ENCODE measurements around the gene DIP2B. TPM values are rescaled to one million over a fixed set of nuclear protein-coding genes. Genes with fewer than 3 reads are reported as not detected.
"Not testable (repeated sequence)": the region's sequence is repeated elsewhere in the genome, so short reads cannot be mapped to it uniquely, and the experiment has no call there.

DIP2B gene
- total RNA-seq, 2 experiments from 2014 or later: 27.8 to 28.2 TPM

GRCh38 chr12:50660425-50660822 is 155.6 kb downstream of the DIP2B start:
- Mint-ChIP-seq H3K27ac (no peak overlapping the region), H3K4me1 (ENCODE audit: low read depth) (no peaks in the 10 kb centered on the region), H3K4me3 (no peak overlapping the region), H3K36me3 (ENCODE audit: low read depth) (peaks cover 11% of the 10 kb centered on the region), H3K9me3 (no peaks in the 10 kb centered on the region), H3K27me3 (ENCODE audit: low read depth) (no peaks in the 10 kb centered on the region)
- CTCF ChIA-PET: interaction anchor here (0.6 to 0.8 kb wide), 2 partner anchors 20 to 754 kb away, joined by 3 to 5 read pairs; no protein-coding TSS in a partner anchor
- intact Hi-C loops (cut with micrococcal nuclease): no loop called here
- no peak for DNase-seq

- Mint-ChIP-seq H3K4me3 (no peak overlapping the region), H3K4me1 (ENCODE audit: low read depth) (no peaks in the 10 kb centered on the region), H3K27ac (no peak overlapping the region), H3K9me3 (no peaks in the 10 kb centered on the region), H3K27me3 (ENCODE audit: low read depth) (no peaks in the 10 kb centered on the region), H3K36me3 (ENCODE audit: low read depth) (peaks cover 11% of the 10 kb centered on the region)
- no peak for DNase-seq
- intact Hi-C loops (cut with micrococcal nuclease): no loop called here
- CTCF ChIA-PET: no interaction called here
These were observed 156.7 kb downstream of the DIP2B start for GRCh38 chr12:50661300-50662115.

DNA sequence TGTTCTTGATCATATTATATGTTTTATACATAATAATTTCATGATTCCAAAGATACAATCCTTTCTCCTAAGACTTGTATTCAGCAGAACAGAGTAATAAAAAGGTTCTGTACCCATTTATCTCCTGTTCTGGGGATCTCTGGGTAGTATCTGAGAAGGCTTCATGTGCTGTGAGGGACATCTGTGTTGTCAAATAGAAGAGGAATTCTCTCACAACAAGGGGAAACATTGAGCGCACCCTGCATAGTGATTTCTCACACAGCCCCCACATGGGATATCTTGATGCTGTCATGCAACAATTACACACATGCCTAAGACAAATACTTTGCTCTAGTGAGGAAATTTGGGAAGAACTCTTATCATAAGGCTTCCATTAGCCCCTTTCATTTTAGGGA is 157.3 kb downstream of the DIP2B start:
- CTCF ChIA-PET: interaction anchor here (0.8 kb wide), 1 partner anchor 158 kb away, joined by 3 read pairs; no protein-coding TSS in a partner anchor

GRCh38 chr12:50665170-50665569 is 160.4 kb downstream of the DIP2B start:
- no peaks in the 10 kb centered on the region for H3K9me3 Mint-ChIP-seq
- no peaks in the 10 kb centered on the region for H3K27me3 Mint-ChIP-seq (ENCODE audit: low read depth)
- intact Hi-C loops (cut with micrococcal nuclease): no loop called here
- CTCF ChIA-PET: no interaction called here
- no peak overlapping the region for H3K4me3 Mint-ChIP-seq
- no peaks in the 10 kb centered on the region for H3K4me1 Mint-ChIP-seq (ENCODE audit: low read depth)
- H3K36me3 Mint-ChIP-seq (ENCODE audit: low read depth): peaks cover 8% of the 10 kb centered on the region
- no peak overlapping the region for H3K27ac Mint-ChIP-seq
- no peak for DNase-seq

More for the DNA sequence above, 157.3 kb downstream of the DIP2B start:
- peaks cover 11% of the 10 kb centered on the region for H3K36me3 Mint-ChIP-seq (ENCODE audit: low read depth)
- H3K9me3 Mint-ChIP-seq: no peaks in the 10 kb centered on the region
- no peaks in the 10 kb centered on the region for H3K27me3 Mint-ChIP-seq (ENCODE audit: low read depth)
- H3K4me3 Mint-ChIP-seq: no peak overlapping the region
- DNase-seq: no peak
- H3K27ac Mint-ChIP-seq: no peak overlapping the region
- intact Hi-C loops (cut with micrococcal nuclease): no loop called here
- H3K4me1 Mint-ChIP-seq (ENCODE audit: low read depth): no peaks in the 10 kb centered on the region

DNA sequence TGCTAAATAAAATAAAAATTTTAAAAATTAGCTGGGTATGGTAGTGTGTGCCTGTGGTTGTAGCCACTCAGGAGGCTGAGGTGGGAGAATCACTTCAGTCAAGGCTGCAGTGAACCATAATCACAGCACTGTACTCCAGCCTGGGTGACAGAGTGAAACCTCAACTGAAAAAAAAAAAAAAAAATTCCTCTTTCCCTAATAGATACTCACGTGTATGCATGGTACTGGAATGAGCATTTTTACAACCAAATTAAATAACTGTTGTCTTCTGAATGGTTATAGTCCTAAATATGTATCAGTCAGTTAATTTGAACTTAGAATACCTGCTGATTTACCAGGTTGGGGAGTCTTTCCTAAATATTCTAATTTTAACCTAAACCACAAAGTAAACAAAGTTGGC is 160.8 kb downstream of the DIP2B start:
- Mint-ChIP-seq H3K4me3 (no peak overlapping the region), H3K9me3 (no peaks in the 10 kb centered on the region), H3K27me3 (ENCODE audit: low read depth) (no peaks in the 10 kb centered on the region), H3K4me1 (ENCODE audit: low read depth) (no peaks in the 10 kb centered on the region), H3K36me3 (ENCODE audit: low read depth) (peaks cover 6% of the 10 kb centered on the region), H3K27ac (no peak overlapping the region)
- intact Hi-C loops (cut with micrococcal nuclease): no loop called here
- no peak for DNase-seq
- CTCF ChIA-PET: interaction anchor here (1.8 kb wide), 1 partner anchor 27 kb away, joined by 3 read pairs; no protein-coding TSS in a partner anchor

DNA sequence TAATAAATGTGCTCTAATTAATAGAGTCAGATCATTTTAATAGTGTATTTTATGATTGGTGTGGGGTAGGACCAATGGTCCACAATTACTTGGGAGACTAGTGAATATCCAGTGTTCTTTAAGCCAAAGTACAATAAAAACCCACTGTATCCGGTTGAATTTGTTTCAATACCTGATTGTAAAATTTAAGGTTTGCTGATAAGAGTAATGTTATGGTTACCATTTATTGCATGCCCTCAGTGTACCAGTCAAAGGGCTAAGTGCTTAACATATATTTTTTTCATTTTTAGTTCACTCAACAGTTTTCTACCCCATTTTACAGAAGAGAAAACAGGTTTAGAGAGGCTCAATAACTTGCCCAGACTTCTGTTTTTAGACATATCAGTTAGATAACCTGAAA is 161.2 kb downstream of the DIP2B start:
- Mint-ChIP-seq H3K36me3 (ENCODE audit: low read depth) (peaks cover 6% of the 10 kb centered on the region), H3K4me3 (no peak overlapping the region), H3K27ac (no peak overlapping the region), H3K4me1 (ENCODE audit: low read depth) (no peaks in the 10 kb centered on the region), H3K9me3 (no peaks in the 10 kb centered on the region), H3K27me3 (ENCODE audit: low read depth) (no peaks in the 10 kb centered on the region)
- intact Hi-C loops (cut with micrococcal nuclease): no loop called here
- CTCF ChIA-PET: interaction anchor here (1.8 kb wide), 1 partner anchor 28 kb away, joined by 3 read pairs; no protein-coding TSS in a partner anchor
- no peak for DNase-seq

DNA sequence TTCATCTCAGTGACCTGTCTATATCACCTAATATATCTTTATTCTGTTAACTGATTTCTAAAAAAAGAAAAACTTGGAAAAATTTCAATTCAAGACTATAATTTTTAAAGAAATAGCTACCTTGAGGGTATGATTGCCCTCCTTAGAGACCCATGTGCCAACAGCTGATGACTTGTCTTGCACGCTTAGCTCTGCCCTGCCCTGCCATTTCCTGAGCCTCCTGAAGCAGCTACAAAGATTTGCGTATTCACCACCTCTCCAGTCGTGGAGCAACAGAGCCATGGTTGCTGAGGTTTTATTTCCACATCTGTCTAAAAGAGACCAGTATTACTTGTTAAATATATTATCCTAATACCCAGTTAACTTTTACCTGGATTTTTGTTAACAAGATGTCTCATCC is 167.4 kb downstream of the DIP2B start:
- intact Hi-C loops (cut with micrococcal nuclease): no loop called here
- DNase-seq: no peak
- Mint-ChIP-seq H3K27ac (no peak overlapping the region), H3K36me3 (ENCODE audit: low read depth) (no peaks in the 10 kb centered on the region), H3K9me3 (no peaks in the 10 kb centered on the region), H3K4me1 (ENCODE audit: low read depth) (no peaks in the 10 kb centered on the region), H3K4me3 (no peak overlapping the region), H3K27me3 (ENCODE audit: low read depth) (no peaks in the 10 kb centered on the region)
- CTCF ChIA-PET: interaction anchor here (0.9 to 1.3 kb wide), 2 partner anchors 92 to 168 kb away, joined by 3 read pairs; partner anchors contain the start of gene DIP2B

DNA sequence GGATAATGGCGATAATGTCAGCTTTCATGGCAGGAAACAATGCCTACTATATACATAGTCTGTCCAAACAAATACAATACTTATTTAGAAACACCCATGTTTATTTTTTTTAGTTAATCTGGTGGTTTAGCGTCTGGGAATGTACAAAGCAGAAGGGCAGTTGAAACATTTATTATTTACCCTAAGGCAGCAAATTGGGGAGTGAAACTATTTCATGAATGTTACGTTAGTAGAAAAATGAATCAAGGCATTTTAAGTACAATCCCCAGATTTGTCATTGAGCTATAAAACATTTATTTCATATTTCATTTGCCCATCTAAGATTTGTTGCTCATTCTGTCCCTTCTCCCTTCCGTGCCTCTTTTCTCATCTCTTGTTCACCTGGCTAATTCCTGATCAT is 172.0 kb downstream of the DIP2B start:
- no peaks in the 10 kb centered on the region for H3K27me3 Mint-ChIP-seq (ENCODE audit: low read depth)
- intact Hi-C loops (cut with micrococcal nuclease): no loop called here
- H3K4me3 Mint-ChIP-seq: no peak overlapping the region
- no peak for DNase-seq
- no peak overlapping the region for H3K27ac Mint-ChIP-seq
- H3K4me1 Mint-ChIP-seq (ENCODE audit: low read depth): no peaks in the 10 kb centered on the region
- CTCF ChIA-PET: no interaction called here
- peaks cover 9% of the 10 kb centered on the region for H3K36me3 Mint-ChIP-seq (ENCODE audit: low read depth)
- H3K9me3 Mint-ChIP-seq: no peaks in the 10 kb centered on the region

GRCh38 chr12:50677858-50678257 is 173.1 kb downstream of the DIP2B start:
- no peak overlapping the region for H3K27ac Mint-ChIP-seq
- DNase-seq: no peak
- CTCF ChIA-PET: no interaction called here
- H3K36me3 Mint-ChIP-seq (ENCODE audit: low read depth): peaks cover 10% of the 10 kb centered on the region
- no peak overlapping the region for H3K4me3 Mint-ChIP-seq
- intact Hi-C loops (cut with micrococcal nuclease): no loop called here
- H3K27me3 Mint-ChIP-seq (ENCODE audit: low read depth): no peaks in the 10 kb centered on the region
- no peaks in the 10 kb centered on the region for H3K4me1 Mint-ChIP-seq (ENCODE audit: low read depth)
- H3K9me3 Mint-ChIP-seq: no peaks in the 10 kb centered on the region

GRCh38 chr12:50678650-50679365 is 174.0 kb downstream of the DIP2B start:
- Mint-ChIP-seq H3K4me3 (no peak overlapping the region), H3K27me3 (ENCODE audit: low read depth) (no peaks in the 10 kb centered on the region), H3K4me1 (ENCODE audit: low read depth) (no peaks in the 10 kb centered on the region), H3K9me3 (no peaks in the 10 kb centered on the region), H3K27ac (no peak overlapping the region), H3K36me3 (ENCODE audit: low read depth) (peaks cover 10% of the 10 kb centered on the region)
- intact Hi-C loops (cut with micrococcal nuclease): no loop called here
- DNase-seq: no peak
- CTCF ChIA-PET: interaction anchor here (0.6 to 1.5 kb wide), 4 partner anchors 19 to 567 kb away, joined by 3 read pairs; partner anchors contain the start of gene COX14

DNA sequence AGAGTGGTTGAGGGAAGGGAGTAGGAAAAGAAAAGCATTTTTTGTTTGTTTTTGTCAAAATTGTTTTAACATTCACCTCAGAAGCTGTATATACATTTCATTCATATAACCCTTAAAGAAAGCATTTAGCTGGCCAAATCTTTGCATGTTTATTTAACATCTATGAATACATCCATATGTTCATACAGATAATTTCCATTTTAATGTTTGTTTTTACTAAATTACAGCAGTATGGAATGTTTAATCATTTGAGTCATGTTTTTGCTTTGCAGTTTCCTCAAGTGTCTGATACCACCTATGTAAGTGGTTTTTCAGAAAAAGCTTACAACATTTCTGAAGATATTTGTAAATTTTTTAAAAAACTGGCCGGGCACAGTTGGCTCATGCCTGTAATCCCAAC is 174.8 kb downstream of the DIP2B start:
- no peak for DNase-seq
- Mint-ChIP-seq H3K36me3 (ENCODE audit: low read depth) (peaks cover 10% of the 10 kb centered on the region), H3K4me1 (ENCODE audit: low read depth) (no peaks in the 10 kb centered on the region), H3K4me3 (no peak overlapping the region), H3K9me3 (no peaks in the 10 kb centered on the region), H3K27me3 (ENCODE audit: low read depth) (no peaks in the 10 kb centered on the region), H3K27ac (no peak overlapping the region)
- intact Hi-C loops (cut with micrococcal nuclease): no loop called here
- CTCF ChIA-PET: interaction anchor here (0.6 to 1.5 kb wide), 3 partner anchors 20 to 568 kb away, joined by 3 read pairs; partner anchors contain the start of gene COX14

- H3K4me1 Mint-ChIP-seq (ENCODE audit: low read depth); H3K9me3 Mint-ChIP-seq; H3K27me3 Mint-ChIP-seq (ENCODE audit: low read depth); DNase-seq; H3K4me3 Mint-ChIP-seq; intact Hi-C loops (cut with micrococcal nuclease); H3K27ac Mint-ChIP-seq: not testable (repeated sequence)
- CTCF ChIA-PET: interaction anchor here (0.6 kb wide), 1 partner anchor 177 kb away, joined by 3 read pairs; no protein-coding TSS in a partner anchor
- peaks cover 10% of the 10 kb centered on the region for H3K36me3 Mint-ChIP-seq (ENCODE audit: low read depth)
These were observed 176.3 kb downstream of the DIP2B start for GRCh38 chr12:50681064-50681463.
